ENCODE results near the gene SZT2.

SZT2 gene

DNA sequence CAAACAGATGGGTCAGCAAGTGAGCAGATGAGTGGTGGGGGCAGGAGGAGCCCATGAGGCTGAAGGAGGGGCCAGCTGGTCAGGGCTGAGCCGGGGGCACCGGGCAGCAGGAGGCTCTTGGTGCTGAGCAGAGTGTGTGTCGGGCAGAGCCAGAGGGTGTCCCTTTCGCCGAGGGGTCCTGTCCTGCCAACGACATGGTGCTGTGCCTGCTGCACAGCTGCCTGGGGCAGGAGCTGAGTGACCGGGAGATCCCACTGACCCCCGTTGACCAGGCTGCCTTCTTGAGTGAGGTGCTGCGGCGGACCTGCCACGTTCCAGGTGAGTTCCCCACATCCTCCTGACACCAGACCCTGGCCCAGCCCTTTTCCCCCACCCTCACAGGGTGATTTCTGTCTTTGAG lies 36.5 kb downstream of the SZT2 start:
- no peak for DNase-seq

DNA sequence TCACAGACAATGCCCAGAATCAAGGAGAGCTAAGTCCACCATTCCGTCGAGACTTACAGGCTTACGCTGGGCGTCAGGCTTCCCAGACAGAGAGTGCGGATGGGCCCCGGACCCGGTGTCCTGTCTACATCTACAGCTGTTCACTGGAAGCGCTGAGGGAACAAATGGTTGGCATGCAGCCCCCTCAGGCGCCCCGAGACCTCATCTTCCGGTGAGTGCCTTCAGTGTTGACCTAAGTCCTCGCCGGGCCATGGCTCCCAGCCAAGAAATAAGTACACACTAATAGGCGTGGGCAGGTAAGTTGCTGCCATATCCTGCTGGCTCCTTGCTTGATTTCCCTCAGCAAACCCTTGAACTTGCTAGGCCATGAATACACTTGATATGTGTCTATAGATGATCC lies 37.8 kb downstream of the SZT2 start:
- no peak for DNase-seq

DNA sequence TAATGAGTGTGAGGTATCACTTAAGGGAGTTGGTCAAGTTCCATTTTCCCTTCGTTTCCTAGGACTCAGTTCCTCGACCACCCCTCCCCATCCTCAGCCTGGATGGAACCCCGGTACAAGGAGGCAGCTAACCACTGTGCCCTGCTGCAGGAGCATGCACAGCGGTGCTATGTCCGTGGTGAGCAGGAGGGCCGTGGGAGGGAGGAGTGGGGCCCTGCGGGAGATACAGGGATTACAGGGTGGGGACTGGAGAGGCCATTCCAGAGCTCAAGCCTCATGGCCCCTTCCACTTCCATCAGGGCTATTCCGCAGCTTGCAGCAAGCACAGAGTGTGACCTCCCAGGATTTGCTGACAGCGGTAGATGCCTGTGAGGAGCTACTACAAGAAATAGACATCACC lies 38.2 kb downstream of the SZT2 start:
- no peak for DNase-seq

DNA sequence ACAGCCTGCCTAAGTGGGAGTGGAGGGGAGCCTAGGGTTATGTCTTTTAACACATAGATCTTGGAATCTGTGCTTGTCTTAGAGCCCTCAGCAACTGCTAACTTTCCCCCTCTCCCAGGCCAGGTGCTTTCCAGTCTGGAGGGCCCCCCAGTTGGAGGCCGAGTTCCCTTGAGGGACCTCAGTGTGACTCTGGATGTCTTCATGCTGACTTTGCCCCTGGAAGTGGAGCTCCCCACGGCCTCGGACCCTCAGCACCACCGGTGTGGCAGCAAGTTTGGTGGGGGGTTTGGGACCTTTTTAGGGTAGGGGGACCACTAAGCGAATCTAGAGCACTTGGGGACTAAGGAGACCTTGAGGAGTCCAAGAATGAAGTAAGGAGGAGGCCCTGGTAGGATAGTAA lies 41.1 kb downstream of the SZT2 start:
- DNase-seq: no peak

DNA sequence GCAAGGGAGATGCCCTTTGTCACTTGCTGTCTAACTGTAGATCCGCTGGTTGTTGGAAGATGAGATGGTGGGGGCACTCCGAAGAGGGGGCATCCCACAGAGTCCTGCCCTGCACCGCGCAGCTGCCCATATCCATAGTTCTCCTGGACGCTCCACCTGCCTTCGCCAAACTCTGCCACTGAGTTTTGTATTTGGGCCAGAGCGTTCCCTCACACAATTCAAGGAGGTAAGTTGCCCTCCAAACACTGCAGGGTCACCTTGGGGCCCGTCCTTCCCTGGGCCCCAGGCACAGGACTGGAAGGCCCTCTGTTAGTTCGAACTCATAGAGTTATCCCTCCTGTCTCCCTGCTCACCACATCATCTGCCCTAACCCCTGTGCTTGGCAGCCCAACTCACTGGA lies 42.0 kb downstream of the SZT2 start:
- DNase-seq: no peak

DNA sequence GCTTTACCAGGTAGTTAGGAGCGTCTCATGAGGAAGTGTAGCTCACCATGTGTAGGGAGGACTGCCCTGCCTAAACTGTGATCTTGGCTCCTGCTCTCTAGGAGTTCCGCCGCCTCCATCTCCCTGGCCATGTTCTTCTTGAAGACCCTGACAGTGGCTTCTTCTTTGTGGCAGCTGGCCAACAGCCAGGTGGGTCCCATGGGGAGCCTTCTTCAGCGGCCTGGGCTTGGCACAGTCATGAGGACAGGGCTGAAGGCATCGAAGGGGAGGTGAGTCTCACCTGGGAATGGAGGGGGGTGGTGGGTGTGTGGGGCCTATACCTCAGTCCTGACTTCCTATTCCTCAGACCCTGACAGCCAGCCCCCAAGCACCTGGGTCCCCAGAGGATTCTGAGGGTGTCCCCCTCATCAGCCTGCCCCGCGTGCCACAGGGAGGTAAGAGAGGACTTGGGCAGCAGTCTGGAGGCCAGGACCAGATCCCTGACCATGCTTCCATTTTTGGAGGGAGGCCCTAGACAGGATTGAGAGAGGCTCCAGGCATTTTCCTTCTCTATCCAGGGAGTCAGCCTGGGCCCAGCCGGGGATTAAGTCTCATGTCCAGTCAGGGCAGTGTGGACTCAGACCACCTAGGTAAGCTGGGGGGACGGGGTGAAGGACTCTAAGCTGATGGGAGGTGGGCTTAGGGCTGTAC lies 42.6 kb downstream of the SZT2 start:
- no peak for DNase-seq

DNA sequence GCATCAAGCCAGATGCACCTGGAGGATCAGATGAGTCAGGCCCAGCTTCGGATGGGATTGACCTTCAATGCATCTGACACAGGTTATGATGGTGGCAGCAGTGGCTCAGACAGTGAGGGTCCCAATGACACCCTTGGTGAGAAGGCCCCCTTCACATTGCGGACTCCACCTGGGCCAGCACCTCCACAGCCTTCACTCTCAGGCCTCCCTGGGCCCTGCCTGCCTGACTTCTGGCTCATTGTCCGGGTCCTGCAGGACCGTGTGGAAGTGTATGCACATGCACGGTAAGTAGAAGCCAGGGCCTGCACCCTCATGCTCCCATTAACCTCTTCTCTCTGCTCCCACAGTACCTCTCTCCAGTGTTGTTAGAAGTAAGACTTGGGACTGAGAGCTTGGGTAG lies 43.2 kb downstream of the SZT2 start:
- no peak for DNase-seq

DNA sequence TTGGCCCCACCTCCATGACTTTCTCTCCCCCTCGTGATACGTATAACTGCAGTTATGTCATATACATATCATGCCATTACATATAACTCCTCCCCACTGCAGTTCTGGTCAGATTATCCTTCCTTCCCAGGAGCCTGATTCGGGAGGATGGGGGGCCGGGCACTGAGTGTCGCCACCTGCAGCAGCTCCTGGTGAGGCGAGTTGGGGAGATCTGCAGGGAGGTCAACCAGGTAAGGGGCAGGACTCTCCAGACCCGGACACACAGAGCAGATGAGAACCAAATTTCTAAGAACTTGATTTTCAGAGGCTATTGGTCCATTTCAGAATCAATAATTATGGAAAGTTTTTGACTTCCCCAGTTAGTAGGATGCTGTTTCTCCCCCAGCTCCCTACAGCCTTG lies 44.6 kb downstream of the SZT2 start:
- DNase-seq: no peak

DNA sequence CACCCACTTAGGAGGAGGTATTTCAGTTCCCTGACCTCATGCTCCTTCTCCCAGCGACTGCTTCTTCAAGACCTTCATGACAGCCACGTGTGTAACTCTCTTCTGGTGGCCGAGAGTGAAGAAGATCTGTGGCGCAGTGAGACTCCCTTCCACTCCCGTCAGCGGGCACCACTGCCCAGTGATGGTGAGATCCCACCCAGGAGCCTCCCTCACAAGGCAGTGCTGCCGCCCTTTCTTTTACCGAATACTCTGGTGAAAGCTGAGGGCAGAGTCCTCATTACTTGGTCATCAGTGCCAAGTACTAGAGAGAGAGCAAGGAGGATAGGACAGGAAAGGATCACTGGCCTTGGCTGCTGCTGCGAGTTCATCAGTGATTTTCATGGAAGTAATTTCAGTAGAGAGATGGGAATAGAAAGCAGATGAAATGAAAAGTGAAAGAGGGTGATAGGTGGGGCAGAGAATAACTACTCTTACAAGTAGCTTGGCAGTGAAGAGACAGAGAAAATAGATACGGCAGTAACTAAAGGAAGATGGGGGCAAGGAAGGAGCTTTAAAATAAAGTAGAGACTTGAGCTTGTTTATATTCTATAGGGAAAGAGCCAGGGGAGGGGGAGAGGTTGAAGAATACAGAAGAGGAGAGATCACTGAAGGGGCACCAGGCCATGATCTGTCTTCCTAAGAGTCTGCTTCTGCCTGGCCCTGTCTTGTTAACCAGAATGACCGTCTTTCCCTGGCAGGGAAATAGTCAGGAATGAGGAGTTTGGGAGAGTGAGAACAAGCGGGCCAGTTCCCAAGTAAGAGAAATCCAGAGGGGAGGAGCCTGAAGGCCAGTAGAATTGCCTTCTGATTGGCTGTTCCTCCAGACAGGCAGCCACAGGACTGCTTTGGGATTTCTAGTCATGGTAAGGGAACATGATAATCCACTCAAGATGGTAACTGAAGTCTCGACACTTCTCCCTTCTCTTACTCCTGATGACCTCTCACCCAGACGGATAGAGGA lies 45.7 kb downstream of the SZT2 start:
- no peak for DNase-seq

DNA sequence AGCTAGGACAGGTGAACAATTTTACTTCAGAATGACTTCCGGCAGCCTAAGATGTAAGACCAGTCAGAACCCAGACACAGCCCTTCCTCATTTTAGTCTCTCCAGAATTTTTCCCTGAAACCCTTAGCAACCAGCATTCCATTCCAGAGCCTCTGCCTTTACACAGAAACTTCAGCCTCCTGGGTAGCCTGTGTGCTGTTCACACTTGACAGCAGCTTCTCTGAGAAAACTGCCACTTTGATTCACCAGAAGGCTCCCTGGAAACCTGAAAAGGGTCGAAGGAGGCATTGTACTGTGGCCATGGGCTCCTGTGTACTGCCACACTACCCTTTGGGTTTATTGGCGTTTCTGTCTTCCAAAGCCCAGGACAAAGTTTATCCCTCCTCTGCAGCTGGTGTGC lies 46.7 kb downstream of the SZT2 start:
- DNase-seq: no peak

DNA sequence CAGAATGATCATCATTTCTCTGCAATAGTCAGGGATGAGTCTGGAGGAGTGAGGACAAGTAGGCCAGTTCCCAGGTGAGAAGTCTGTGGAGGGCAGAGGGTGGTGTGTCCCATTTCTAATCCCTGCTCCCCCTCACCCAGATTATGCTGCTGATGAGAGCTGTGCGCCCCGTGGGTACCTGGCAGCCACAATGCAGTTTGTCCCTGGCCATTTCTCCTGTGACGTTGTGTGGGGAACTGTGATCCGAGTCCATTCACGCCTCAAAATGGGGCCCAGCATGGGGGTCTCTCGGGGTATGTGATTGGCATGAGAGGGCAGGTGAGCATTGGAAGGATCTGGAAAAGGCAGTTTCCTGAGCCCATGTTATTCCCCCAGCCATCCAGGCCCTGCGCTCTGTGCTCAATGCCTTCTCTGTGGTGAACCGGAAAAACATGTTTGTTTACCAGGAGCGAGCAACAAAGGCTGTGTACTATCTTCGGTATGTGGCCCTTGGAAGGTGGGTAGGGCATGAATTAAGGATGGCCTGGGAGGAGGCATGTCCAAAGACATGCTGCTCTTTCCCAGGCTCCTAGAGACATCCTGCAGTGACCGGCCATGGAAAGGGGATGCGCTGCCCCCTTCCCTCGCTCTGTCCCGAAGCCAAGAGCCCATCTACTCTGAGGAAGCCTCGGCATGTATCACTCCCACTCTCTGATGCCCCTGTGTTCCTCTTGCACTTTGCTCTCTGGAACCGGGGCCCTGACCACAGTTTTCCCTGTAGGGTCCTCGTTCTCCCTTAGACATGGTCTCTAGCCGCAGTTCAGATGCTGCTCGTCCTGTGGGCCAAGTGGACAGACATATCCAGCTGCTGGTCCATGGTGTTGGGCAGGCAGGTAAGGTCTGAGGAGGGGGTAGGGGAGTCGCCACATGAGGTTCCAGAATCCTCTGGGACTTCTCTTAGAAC lies 47.6 kb downstream of the SZT2 start:
- no peak for DNase-seq

DNA sequence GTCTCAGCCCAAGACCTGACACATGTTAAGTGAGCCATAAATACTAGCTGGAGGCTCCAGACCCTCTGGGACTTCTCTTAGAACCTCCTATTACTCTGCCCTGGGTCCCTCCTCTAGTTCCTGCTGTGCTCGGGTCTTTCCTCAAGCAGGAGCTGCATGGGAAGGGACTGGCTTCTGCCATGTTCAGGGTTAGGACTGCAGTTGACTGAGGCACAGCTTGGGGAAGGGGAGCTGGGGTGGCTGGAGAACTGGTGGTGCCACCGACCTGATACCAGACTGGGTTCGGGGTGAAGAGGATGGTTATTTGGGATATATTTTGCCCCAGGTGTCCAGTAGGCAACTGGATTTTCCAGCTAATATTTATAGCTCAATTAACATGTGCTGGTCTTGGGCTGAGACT lies 48.3 kb downstream of the SZT2 start:
- no peak for DNase-seq

DNA sequence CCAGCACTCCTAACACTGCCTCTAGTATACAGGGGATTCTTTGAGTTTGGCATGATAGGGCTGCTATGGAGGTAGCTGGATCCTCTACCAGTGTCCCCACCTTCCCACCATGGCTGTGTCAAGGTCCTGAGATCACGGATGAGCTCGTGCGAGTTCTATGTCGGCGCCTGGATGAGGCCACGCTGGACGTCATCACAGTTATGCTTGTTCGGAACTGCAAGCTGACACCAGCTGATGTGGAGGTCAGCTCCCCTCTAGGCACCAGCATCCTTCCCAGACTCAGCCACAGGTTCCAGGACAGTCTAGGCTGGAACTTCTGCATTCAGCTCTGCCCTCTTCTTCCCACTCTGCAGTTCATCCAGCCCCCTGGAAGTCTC lies 48.9 kb downstream of the SZT2 start:
- DNase-seq: no peak

DNA sequence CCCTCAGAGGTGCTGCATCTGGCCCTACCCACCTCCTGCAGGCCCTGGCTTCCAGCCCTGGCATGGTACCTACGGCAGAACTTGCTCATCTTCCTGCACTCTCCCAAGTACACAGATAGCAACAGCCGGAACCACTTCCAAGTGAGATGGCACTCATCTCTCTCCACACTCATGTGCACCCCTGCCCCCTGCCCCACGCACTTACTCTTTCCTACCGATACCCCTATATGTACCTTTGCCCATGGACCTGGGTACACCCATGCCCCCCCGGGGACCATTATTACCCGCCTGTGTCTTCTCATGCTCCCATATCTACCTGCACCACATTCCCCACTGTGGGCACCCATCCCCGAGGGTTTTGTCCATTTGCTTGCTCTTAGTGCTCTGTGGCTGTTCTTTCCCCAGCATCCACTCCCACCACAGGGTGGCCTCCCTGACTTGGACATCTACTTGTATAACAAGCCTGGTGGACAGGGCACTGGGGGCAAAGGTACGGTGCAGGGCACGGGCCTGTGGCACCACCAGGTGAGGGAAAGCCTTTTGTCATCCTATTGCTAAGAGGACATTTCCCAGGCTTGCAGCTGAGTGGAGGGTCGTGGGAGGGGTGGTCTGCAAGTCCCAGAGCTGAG lies 49.4 kb downstream of the SZT2 start:
- no peak for DNase-seq

DNA sequence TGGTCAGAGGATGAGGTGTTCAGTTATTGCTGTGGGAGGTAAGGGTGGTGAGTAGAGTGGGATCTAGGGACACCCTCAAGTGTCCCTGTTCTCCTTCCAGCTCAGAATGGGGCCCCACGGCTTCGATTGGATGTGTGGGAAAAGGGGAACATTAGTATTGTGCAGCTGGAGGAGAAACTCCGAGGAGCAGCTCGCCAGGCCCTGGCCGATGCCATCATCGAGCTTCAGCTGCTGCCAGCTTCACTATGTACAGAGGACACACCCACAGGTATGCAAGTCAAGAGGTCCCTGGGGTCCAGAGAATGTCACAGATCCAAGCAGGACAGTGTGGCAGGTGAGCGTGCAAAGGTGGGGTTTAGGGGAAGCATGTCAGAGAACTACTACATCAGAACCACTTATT lies 50.1 kb downstream of the SZT2 start:
- no peak for DNase-seq

DNA sequence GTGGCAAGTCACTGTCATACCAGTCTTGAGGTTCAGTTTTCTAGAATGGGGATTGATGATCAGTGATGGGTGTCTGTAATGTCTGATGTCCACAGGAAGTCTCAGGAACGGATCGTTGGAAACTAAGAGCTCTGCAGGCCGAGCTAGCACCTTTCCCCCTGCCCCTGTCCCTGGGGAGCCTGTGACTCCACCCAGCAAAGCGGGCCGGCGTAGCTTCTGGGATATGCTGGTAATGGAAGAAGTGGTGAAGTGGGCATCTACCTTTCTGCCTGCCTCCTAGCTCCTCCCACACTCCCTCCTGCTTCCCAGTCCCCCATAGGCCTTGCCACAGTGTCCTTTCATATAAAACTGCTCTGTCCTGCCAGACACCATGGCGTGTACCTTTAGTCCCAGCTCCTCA lies 50.7 kb downstream of the SZT2 start:
- no peak for DNase-seq

DNA sequence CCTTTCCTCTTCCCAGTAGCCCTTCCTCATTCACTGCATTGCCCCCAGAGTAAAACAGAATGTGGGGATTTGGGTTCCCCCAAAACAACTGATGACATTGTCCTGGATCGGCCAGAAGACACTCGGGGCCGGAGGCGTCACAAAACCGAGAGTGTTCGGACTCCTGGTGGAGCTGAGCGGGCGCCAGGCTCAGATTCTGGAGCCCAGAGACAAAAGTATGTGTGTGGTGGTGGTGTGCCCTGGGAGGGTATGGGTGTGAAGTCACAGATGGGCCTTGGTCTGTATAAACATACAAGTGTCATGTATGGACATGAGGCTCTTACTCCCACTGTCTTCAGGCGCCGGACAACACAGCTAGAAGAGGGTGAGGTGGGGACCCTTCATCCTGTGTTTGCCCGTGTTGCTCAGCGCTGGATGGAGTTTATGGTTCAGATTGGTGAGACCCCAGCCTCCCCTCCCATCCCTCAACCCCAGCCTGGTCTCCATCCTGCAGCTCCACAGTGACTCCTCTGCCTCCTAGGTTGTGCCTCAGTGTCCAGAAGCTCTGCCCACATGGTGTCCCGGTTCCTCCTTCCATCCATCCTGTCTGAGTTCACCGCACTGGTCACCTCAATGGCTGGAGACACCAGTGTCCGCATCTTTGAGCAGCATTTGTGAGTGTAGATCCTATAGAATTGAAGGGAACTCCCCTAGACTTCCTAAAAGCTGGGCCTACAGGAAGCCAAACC lies 51.6 kb downstream of the SZT2 start:
- DNase-seq: no peak

DNA sequence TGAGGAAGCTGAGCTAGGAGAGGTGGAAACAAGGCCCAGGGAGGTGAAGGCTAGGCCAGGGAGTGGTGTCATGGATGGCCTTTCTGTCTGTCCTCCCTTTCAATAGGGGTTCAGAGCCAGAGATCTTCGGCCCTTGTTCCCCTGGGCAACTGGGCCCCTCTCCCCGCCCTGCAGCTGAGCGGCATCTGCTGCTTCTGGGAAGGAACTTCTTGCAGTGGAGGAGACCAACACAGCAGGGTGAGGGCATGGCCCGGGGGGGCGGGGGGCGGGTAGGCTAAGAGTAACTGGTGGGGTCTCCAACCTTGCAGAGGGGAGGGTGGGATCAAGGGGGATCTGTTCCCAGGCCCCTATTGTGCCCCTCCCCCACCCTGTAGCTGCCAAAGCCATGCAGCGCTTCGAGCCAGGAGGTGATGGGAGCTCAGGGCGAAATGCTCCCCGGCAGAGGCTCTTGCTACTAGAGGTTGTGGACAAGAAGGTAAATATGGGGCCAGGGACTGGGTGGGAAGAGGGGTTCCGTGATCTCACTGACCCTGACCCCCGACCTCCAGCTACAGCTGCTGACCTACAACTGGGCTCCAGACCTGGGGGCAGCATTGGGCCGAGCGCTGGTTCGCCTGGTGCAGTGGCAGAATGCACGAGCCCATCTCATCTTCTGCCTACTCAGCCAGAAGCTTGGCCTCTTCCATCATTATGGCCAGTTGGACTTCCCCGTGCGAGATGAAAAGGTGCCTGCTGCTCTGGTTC lies 52.4 kb downstream of the SZT2 start:
- no peak for DNase-seq

DNA sequence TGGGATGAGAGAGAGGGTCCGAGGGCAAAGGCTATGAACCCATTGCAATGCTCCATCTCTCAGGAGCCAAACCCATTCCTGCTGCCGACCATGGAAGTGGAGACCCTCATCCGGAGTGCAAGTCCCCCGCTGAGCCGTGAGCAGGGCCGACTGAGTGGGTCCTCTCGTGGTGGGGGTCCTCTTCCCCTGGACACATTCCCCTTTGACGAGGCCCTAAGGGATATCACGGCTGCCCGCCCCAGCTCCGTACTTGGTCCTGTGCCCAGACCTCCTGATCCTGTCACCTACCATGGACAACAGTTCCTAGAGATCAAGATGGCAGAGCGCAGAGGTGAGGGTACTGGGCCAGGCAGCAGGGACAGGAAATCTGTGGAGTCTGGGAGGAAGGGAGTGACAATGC lies 53.1 kb downstream of the SZT2 start:
- no peak for DNase-seq

DNA sequence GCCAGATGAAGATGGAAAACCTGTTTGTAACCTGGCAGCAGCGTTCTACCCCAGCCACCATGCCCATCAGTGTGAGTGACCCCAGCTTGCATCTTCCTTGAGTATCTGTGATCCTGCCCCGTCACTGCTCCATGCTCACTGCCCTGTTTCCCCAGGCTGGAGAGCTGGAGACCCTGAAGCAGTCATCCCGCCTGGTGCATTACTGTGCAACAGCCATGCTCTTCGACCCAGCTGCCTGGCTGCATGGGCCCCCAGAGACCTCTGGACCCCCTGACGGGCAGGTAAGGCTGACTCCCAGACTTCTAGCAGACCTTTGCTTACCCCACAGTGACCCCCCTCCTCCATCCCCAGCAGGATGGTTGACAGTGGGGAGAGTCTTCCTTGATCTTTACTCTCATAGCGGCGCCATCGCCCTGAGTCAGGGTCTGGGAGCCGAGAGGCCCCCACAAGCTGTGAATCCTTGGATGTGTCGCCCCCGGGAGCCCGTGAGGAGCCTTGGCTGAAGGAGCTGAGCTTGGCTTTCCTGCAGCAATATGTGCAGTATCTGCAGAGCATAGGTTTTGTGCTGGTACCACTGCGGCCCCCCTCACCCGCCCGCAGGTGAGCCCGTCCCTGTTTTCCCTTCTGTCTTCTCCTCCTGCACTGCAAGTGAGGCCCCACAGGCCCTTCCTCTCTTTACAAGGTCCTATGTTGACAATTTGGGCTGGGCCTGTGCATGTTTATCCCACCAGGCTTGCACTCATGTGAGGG lies 53.7 kb downstream of the SZT2 start:
- DNase-seq: no peak

Data from NCI-H1930 (cell line).